ENCODE measurements around the gene ADRA2B.

Gene ADRA2B

DNA sequence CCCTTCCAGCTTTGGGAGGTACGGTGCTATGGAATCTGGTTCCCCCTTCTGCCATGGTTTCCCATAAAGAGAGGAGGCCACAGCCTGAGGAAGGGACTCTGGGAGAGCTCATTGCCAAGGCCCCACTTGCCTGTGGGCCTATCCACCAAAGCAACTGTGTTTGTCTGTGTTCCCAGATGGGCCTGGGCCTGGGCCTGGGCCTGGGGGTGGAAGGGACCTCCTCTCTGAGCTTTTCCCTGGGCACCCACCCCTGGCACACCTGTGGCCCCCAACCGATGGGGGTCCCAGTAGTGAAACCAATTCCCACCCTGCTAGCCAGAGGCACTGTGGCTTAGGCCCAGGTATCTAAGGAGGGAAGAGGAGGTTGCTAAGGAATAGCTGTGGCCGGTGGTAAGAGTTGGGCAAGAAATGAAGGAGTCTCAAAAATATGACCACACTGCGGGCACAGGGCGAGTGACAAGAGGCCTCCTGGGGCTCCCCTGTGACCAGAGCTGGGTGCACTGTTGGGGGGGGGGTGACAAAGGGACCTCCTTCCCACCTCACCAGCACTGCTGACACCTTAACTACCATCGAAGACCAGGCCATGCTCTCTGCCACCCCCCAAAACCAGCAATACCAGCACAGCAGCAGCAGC lies 33.8 kb upstream of the ADRA2B start:
- TF ChIP-seq TCF12 (IDR thresholded peaks at IDR 0.05; ENCODE audit: low read depth) (no peak), YY1 (IDR thresholded peaks at IDR 0.05; ENCODE audit: low read depth) (no peak), RAD21 (IDR thresholded peaks at IDR 0.05; ENCODE audit: low read depth) (no peak)
- TF ChIP-seq, protein P1, sequence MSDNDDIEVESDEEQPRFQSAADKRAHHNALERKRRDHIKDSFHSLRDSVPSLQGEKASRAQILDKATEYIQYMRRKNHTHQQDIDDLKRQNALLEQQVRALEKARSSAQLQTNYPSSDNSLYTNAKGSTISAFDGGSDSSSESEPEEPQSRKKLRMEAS (IDR thresholded peaks at IDR 0.05): no peak
- TF ChIP-seq, protein P2, sequence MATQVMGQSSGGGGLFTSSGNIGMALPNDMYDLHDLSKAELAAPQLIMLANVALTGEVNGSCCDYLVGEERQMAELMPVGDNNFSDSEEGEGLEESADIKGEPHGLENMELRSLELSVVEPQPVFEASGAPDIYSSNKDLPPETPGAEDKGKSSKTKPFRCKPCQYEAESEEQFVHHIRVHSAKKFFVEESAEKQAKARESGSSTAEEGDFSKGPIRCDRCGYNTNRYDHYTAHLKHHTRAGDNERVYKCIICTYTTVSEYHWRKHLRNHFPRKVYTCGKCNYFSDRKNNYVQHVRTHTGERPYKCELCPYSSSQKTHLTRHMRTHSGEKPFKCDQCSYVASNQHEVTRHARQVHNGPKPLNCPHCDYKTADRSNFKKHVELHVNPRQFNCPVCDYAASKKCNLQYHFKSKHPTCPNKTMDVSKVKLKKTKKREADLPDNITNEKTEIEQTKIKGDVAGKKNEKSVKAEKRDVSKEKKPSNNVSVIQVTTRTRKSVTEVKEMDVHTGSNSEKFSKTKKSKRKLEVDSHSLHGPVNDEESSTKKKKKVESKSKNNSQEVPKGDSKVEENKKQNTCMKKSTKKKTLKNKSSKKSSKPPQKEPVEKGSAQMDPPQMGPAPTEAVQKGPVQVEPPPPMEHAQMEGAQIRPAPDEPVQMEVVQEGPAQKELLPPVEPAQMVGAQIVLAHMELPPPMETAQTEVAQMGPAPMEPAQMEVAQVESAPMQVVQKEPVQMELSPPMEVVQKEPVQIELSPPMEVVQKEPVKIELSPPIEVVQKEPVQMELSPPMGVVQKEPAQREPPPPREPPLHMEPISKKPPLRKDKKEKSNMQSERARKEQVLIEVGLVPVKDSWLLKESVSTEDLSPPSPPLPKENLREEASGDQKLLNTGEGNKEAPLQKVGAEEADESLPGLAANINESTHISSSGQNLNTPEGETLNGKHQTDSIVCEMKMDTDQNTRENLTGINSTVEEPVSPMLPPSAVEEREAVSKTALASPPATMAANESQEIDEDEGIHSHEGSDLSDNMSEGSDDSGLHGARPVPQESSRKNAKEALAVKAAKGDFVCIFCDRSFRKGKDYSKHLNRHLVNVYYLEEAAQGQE (IDR thresholded peaks at IDR 0.05; ENCODE audit: low read depth): no peak

DNA sequence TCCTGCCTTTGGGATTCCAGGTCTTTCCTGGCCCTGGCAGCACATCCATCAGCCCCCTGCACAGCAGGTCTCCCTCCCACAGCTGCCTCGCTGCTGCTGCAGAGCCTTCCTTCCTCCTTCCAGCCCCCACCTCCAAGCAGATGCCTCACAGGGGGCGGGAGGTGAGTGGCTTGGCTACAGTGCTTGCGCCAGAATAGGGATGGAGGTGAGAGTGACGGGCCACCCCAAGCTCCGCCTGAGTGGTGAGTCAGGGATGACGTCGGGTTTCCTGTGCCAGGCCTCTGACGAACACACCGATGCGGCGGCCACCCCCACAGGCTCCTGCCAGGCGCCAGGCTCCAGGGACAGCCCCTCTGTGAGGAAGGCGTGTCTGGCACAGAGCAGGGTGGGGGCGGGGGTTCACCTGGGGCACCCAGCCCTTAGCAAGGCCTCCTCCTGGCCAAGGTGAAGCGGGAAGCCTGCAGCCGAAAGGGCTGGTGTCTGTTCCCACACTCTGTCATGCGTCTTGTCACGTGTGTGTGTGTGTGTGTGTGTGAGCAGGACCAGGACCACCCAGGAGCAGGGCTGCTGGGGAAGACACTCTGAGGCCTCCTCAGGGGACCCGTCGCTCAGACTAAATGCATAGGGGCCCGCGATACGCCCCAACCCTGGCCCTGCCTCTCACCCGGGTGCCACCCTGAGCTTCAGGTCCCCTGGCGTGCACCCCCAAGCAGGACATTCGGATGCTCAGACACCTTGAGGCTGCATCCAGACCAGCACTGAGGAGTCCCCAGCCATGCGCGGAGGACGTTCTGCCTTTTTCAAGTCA lies 32.2 kb upstream of the ADRA2B start:
- TF ChIP-seq EGR1 (IDR thresholded peaks at IDR 0.05): 0 out of 2 replicates have a peak, but pooled peaks have one; percentile 38
- no peak for TF ChIP-seq EP300 (IDR thresholded peaks at IDR 0.05; ENCODE audit: borderline replicate concordance)
- TF ChIP-seq NFIC (IDR thresholded peaks at IDR 0.05): no peak
- TF ChIP-seq, protein P2 (IDR thresholded peaks at IDR 0.05; ENCODE audit: low read depth): no peak
- TF ChIP-seq CREB1 (IDR thresholded peaks at IDR 0.05; ENCODE audit: low read depth): peak; percentile 86

DNA sequence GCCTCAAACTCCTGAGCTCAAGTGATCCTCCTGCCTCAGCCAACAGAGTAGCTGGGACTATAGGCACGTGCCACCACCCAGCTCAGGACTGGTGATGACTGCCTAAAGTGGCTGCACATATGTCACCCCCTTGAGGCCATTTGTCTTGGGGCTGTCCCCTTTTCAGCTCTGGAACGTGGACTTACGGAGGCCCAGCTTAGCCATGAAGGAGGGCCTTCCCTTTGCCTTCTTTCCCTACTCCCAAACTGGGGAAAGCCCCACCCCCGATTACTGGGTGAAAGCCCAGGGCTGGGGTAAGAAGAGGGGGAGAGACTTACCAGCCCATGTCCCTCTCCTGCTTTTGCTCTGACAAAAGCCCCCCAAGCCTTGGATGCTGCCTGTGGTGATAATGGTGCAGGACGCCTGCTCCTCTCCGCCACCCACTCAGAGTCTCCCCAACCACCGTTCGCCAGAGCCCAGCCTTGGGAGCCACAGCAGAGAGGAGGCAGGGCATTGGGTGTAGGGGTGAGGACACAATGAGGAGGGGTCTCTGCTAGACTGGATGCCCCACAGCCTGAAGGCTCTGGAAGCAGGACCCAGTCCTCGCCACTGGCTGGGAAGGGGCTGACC lies 31.3 kb upstream of the ADRA2B start:
- TF ChIP-seq NFIC (IDR thresholded peaks at IDR 0.05) (no peak), EP300 (IDR thresholded peaks at IDR 0.05; ENCODE audit: borderline replicate concordance) (no peak), YY1 (IDR thresholded peaks at IDR 0.05; ENCODE audit: low read depth) (no peak), TAF1 (IDR thresholded peaks at IDR 0.05; ENCODE audit: low read depth) (no peak), CREB1 (IDR thresholded peaks at IDR 0.05; ENCODE audit: low read depth) (no peak), RAD21 (IDR thresholded peaks at IDR 0.05; ENCODE audit: low read depth) (no peak), EGR1 (IDR thresholded peaks at IDR 0.05) (no peak), CEBPB (IDR thresholded peaks at IDR 0.05) (no peak), ZBTB7A (IDR thresholded peaks at IDR 0.05; ENCODE audit: low read depth) (no peak), TCF12 (IDR thresholded peaks at IDR 0.05; ENCODE audit: low read depth) (no peak), TEAD4 (IDR thresholded peaks at IDR 0.05) (no peak), FOXM1 (IDR thresholded peaks at IDR 0.05; ENCODE audit: borderline replicate concordance, low read depth) (no peak)
- TF ChIP-seq, protein P2 (IDR thresholded peaks at IDR 0.05; ENCODE audit: low read depth): no peak
- TF ChIP-seq, protein P3, sequence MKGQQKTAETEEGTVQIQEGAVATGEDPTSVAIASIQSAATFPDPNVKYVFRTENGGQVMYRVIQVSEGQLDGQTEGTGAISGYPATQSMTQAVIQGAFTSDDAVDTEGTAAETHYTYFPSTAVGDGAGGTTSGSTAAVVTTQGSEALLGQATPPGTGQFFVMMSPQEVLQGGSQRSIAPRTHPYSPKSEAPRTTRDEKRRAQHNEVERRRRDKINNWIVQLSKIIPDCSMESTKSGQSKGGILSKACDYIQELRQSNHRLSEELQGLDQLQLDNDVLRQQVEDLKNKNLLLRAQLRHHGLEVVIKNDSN (IDR thresholded peaks at IDR 0.05): no peak
- TF ChIP-seq, protein P1 (IDR thresholded peaks at IDR 0.05): no peak

DNA sequence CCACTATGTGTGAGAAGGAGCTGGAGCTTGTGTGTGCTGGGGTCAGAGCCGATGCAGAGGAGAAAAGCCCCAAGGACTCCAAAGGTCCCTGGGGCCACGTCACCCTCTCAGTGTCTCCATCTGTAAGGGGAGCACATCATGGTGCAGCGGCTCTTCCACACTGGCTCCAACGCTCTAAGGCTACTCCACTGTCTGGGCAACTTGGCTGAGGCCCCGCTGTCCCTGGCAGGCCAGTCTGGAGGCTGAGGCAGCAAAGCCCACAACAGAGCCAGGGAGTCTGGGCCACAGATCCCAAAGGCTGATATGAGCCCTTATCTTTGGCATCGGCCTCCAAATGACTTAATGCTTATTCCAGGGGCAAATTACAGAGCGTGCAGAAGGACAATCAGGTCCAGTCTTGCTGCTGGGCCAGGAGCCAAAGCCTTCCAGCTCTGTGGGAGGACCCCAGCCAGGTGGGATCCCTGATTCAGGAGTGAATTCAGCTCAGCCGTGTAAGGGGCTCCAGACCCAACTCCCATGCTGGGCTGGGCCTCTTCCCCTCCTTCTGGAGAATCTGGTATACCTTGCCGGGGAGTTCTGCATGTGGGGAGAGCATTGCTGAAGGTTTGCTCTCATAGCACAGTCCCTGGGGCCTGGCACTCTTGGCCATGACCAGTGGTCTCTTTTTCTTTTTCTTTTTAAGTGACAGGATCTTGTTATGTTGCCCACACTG lies 30.7 kb upstream of the ADRA2B start:
- TF ChIP-seq EGR1 (IDR thresholded peaks at IDR 0.05): no peak
- TF ChIP-seq EP300 (IDR thresholded peaks at IDR 0.05; ENCODE audit: borderline replicate concordance): no peak
- TF ChIP-seq, protein P2 (IDR thresholded peaks at IDR 0.05; ENCODE audit: low read depth): no peak
- TF ChIP-seq FOXM1 (IDR thresholded peaks at IDR 0.05; ENCODE audit: borderline replicate concordance, low read depth): no peak
- no peak for TF ChIP-seq TEAD4 (IDR thresholded peaks at IDR 0.05)
- TF ChIP-seq TAF1 (IDR thresholded peaks at IDR 0.05; ENCODE audit: low read depth): no peak
- no peak for TF ChIP-seq CEBPB (IDR thresholded peaks at IDR 0.05)
- TF ChIP-seq, protein P3 (IDR thresholded peaks at IDR 0.05): no peak
- no peak for TF ChIP-seq YY1 (IDR thresholded peaks at IDR 0.05; ENCODE audit: low read depth)
- no peak for TF ChIP-seq TCF12 (IDR thresholded peaks at IDR 0.05; ENCODE audit: low read depth)
- no peak for TF ChIP-seq CREB1 (IDR thresholded peaks at IDR 0.05; ENCODE audit: low read depth)
- TF ChIP-seq, protein P1 (IDR thresholded peaks at IDR 0.05): no peak
- no peak for TF ChIP-seq ZBTB7A (IDR thresholded peaks at IDR 0.05; ENCODE audit: low read depth)
- no peak for TF ChIP-seq NFIC (IDR thresholded peaks at IDR 0.05)
- no peak for TF ChIP-seq RAD21 (IDR thresholded peaks at IDR 0.05; ENCODE audit: low read depth)
